IMR-90 (cell line): ENCODE results near the gene VEGFC.

Source experiments
- ELK1 ChIP-seq: fragments of 150-350 bp; IDR thresholded peaks from 2 replicates; pipeline ENCODE4 v1.6.1; 2016; ENCODE audit warnings: low read depth, mild to moderate bottlenecking, low read length, moderate library complexity, borderline replicate concordance
- POLR2A ChIP-seq: IDR thresholded peaks from 2 replicates; pipeline ENCODE4 v1.6.1; 2012; ENCODE audit warnings: mild to moderate bottlenecking, low read depth, low read length
- RAD21 ChIP-seq: IDR thresholded peaks from 2 replicates; pipeline ENCODE4 v1.6.1; 2012; ENCODE audit warnings: low read length, improper control_type of control experiment
- RFX5 ChIP-seq: IDR thresholded peaks from 2 replicates; pipeline ENCODE4 v1.8.0; 2012; ENCODE audit warnings: low read depth, mild to moderate bottlenecking, low read length, moderate library complexity
- SMC3 ChIP-seq: fragments of 150-350 bp; IDR thresholded peaks from 2 replicates; pipeline ENCODE4 v1.6.1; 2016; ENCODE audit warnings: low read depth, mild to moderate bottlenecking, antibody characterized with exemption, low read length, moderate library complexity
- TF ChIP-seq, protein P1 (sequence below): conservative IDR thresholded peaks from 2 replicates; pipeline ENCODE4 v1.5.1; 2012; ENCODE audit warnings: mild to moderate bottlenecking, low read depth, low read length, improper control_type of control experiment
- TF ChIP-seq, protein P2 (sequence below): fragments of 150-350 bp; IDR thresholded peaks from 2 replicates; pipeline ENCODE4 v1.6.1; 2017; ENCODE audit warnings: mild to moderate bottlenecking, antibody characterized with exemption, low read length, low read depth

DNA sequence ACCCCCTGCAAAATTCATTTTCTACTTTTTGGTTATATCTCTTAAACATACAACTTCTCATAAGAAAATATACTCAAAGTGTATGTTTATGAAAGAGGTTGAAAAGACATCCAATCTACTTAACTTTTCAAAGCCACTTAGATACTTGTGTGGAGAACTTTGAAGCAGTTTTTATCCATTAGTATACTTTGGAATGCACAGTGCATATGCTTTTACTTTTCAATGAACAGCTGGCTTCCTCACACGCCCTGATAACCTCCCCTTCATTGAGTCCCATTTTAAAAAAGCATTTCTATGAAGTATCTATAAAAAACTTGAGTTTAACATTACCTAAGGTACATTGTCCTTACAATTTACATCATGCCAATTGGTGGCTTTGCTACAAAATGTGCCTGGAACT, 73.8 kb downstream of the VEGFC start:
- TF ChIP-seq, protein P1, sequence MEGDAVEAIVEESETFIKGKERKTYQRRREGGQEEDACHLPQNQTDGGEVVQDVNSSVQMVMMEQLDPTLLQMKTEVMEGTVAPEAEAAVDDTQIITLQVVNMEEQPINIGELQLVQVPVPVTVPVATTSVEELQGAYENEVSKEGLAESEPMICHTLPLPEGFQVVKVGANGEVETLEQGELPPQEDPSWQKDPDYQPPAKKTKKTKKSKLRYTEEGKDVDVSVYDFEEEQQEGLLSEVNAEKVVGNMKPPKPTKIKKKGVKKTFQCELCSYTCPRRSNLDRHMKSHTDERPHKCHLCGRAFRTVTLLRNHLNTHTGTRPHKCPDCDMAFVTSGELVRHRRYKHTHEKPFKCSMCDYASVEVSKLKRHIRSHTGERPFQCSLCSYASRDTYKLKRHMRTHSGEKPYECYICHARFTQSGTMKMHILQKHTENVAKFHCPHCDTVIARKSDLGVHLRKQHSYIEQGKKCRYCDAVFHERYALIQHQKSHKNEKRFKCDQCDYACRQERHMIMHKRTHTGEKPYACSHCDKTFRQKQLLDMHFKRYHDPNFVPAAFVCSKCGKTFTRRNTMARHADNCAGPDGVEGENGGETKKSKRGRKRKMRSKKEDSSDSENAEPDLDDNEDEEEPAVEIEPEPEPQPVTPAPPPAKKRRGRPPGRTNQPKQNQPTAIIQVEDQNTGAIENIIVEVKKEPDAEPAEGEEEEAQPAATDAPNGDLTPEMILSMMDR = no peak
- TF ChIP-seq POLR2A = no peak
- TF ChIP-seq SMC3 = no peak
- TF ChIP-seq, protein P2, sequence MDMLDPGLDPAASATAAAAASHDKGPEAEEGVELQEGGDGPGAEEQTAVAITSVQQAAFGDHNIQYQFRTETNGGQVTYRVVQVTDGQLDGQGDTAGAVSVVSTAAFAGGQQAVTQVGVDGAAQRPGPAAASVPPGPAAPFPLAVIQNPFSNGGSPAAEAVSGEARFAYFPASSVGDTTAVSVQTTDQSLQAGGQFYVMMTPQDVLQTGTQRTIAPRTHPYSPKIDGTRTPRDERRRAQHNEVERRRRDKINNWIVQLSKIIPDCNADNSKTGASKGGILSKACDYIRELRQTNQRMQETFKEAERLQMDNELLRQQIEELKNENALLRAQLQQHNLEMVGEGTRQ = no peak
- TF ChIP-seq RAD21 = no peak
- no peak for TF ChIP-seq ELK1
- no peak for TF ChIP-seq RFX5
